H7 (cell line): Measurements from ENCODE around the gene VAPB. TPM values are rescaled to one million over a fixed set of nuclear protein-coding genes. Genes with fewer than 3 reads are reported as not detected.

Experiments
- DNase-seq: peaks from one replicate; pipeline ENCODE4 v3.0.0; 2012
- H3K27me3 ChIP-seq: 2 replicates; pipeline ENCODE4 v1.6.0; 2011; ENCODE audit warnings: mild to moderate bottlenecking, low read length; ENCODE audit not compliant: control insufficient read depth, insufficient read depth
- H3K36me3 ChIP-seq: replicated peaks from 2 replicates; pipeline ENCODE4 v1.5.1; 2011; ENCODE audit warnings: low read length; ENCODE audit not compliant: control insufficient read depth, insufficient read depth
- H3K4me3 ChIP-seq: 2 replicates; pipeline ENCODE4 v1.5.1; 2011; ENCODE audit warnings: low read depth, mild to moderate bottlenecking, control low read depth, low read length, moderate library complexity; ENCODE audit not compliant: insufficient read depth
- total RNA-seq: library from RNA; depleted of rRNA; stranded (reverse); fragments of >200 nt; shearing (Covaris generic); gene quantifications from 2 replicates; pipeline ENCODE4 v1.2.3, GENCODE V29; 2014

VAPB gene
- total RNA-seq, 1 experiment from 2014 or later = 14.0 TPM

- Histone ChIP-seq H3K4me3 (peak overlapping the region; percentile 79), H3K36me3 (peaks cover 3% of the 10 kb centered on the region; the same call in 1 of the 2 replicates), H3K27me3 (no peaks in the 10 kb centered on the region)
- DNase-seq = no peak
These were observed 1.1 kb downstream of the VAPB start for GRCh38 chr20:58389968-58390658.

GRCh38 chr20:58390659-58391035, 1.6 kb downstream of the VAPB start:
- Histone ChIP-seq H3K36me3 (peaks cover 3% of the 10 kb centered on the region; the same call in 1 of the 2 replicates), H3K4me3 (no peak overlapping the region), H3K27me3 (no peaks in the 10 kb centered on the region)
- DNase-seq = no peak

- H3K36me3 ChIP-seq = peaks cover 3% of the 10 kb centered on the region; the same call in 1 of the 2 replicates
- no peak overlapping the region for H3K4me3 ChIP-seq
These were observed 3.3 kb downstream of the VAPB start for GRCh38 chr20:58392286-58392685.

GRCh38 chr20:58393299-58393698, 4.3 kb downstream of the VAPB start:
- no peak for DNase-seq

More at GRCh38 chr20:58392286-58392685, 3.3 kb downstream of the VAPB start:
- no peaks in the 10 kb centered on the region for H3K27me3 ChIP-seq
- no peak for DNase-seq

GRCh38 chr20:58394801-58395200, 5.8 kb downstream of the VAPB start:
- DNase-seq = no peak
- H3K36me3 ChIP-seq = peaks cover 3% of the 10 kb centered on the region; the same call in 1 of the 2 replicates
- H3K27me3 ChIP-seq = no peaks in the 10 kb centered on the region
- no peak overlapping the region for H3K4me3 ChIP-seq

More at GRCh38 chr20:58393299-58393698, 4.3 kb downstream of the VAPB start:
- H3K27me3 ChIP-seq = no peaks in the 10 kb centered on the region
- peaks cover 3% of the 10 kb centered on the region; the same call in 1 of the 2 replicates for H3K36me3 ChIP-seq
- H3K4me3 ChIP-seq = no peak overlapping the region

GRCh38 chr20:58395604-58396003, 6.6 kb downstream of the VAPB start:
- Histone ChIP-seq H3K36me3 (peaks cover 3% of the 10 kb centered on the region; the same call in 1 of the 2 replicates), H3K27me3 (no peaks in the 10 kb centered on the region), H3K4me3 (no peak overlapping the region)
- no peak for DNase-seq

- Histone ChIP-seq H3K27me3 (no peaks in the 10 kb centered on the region), H3K36me3 (no peaks in the 10 kb centered on the region), H3K4me3 (no peak overlapping the region)
- no peak for DNase-seq
These were observed 8.4 kb downstream of the VAPB start for GRCh38 chr20:58397429-58397828.

GRCh38 chr20:58398254-58398653, 9.2 kb downstream of the VAPB start:
- no peak for DNase-seq
- Histone ChIP-seq H3K27me3 (no peaks in the 10 kb centered on the region), H3K4me3 (no peak overlapping the region), H3K36me3 (no peaks in the 10 kb centered on the region)

GRCh38 chr20:58399926-58400325, 10.9 kb downstream of the VAPB start:
- H3K4me3 ChIP-seq = no peak overlapping the region
- no peaks in the 10 kb centered on the region for H3K36me3 ChIP-seq
- DNase-seq = peak; percentile 31
- H3K27me3 ChIP-seq = no peaks in the 10 kb centered on the region

GRCh38 chr20:58401162-58401561, 12.1 kb downstream of the VAPB start:
- Histone ChIP-seq H3K4me3 (no peak overlapping the region), H3K36me3 (no peaks in the 10 kb centered on the region), H3K27me3 (no peaks in the 10 kb centered on the region)
- no peak for DNase-seq

GRCh38 chr20:58402305-58402704, 13.3 kb downstream of the VAPB start:
- Histone ChIP-seq H3K27me3 (no peaks in the 10 kb centered on the region), H3K36me3 (no peaks in the 10 kb centered on the region), H3K4me3 (no peak overlapping the region)
- DNase-seq = no peak

GRCh38 chr20:58402827-58403226, 13.8 kb downstream of the VAPB start:
- no peak overlapping the region for H3K4me3 ChIP-seq
- H3K36me3 ChIP-seq = no peaks in the 10 kb centered on the region
- no peak for DNase-seq
- no peaks in the 10 kb centered on the region for H3K27me3 ChIP-seq

- Histone ChIP-seq H3K36me3 (no peaks in the 10 kb centered on the region), H3K27me3 (no peaks in the 10 kb centered on the region), H3K4me3 (no peak overlapping the region)
- DNase-seq = no peak
These were observed 14.2 kb downstream of the VAPB start for GRCh38 chr20:58403272-58403671.

GRCh38 chr20:58405504-58406291, 16.7 kb downstream of the VAPB start:
- Histone ChIP-seq H3K36me3 (no peaks in the 10 kb centered on the region), H3K27me3 (no peaks in the 10 kb centered on the region), H3K4me3 (no peak overlapping the region)
- no peak for DNase-seq

- DNase-seq = no peak
- Histone ChIP-seq H3K36me3 (no peaks in the 10 kb centered on the region), H3K27me3 (no peaks in the 10 kb centered on the region), H3K4me3 (no peak overlapping the region)
These were observed 17.5 kb downstream of the VAPB start for GRCh38 chr20:58406422-58407001.
